ENCODE data around the gene PLEKHM2.
"Not testable (repeated sequence)": the region's sequence is repeated elsewhere in the genome, so short reads cannot be mapped to it uniquely, and the experiment has no call there.

Gene PLEKHM2, protein sequence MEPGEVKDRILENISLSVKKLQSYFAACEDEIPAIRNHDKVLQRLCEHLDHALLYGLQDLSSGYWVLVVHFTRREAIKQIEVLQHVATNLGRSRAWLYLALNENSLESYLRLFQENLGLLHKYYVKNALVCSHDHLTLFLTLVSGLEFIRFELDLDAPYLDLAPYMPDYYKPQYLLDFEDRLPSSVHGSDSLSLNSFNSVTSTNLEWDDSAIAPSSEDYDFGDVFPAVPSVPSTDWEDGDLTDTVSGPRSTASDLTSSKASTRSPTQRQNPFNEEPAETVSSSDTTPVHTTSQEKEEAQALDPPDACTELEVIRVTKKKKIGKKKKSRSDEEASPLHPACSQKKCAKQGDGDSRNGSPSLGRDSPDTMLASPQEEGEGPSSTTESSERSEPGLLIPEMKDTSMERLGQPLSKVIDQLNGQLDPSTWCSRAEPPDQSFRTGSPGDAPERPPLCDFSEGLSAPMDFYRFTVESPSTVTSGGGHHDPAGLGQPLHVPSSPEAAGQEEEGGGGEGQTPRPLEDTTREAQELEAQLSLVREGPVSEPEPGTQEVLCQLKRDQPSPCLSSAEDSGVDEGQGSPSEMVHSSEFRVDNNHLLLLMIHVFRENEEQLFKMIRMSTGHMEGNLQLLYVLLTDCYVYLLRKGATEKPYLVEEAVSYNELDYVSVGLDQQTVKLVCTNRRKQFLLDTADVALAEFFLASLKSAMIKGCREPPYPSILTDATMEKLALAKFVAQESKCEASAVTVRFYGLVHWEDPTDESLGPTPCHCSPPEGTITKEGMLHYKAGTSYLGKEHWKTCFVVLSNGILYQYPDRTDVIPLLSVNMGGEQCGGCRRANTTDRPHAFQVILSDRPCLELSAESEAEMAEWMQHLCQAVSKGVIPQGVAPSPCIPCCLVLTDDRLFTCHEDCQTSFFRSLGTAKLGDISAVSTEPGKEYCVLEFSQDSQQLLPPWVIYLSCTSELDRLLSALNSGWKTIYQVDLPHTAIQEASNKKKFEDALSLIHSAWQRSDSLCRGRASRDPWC

DNA sequence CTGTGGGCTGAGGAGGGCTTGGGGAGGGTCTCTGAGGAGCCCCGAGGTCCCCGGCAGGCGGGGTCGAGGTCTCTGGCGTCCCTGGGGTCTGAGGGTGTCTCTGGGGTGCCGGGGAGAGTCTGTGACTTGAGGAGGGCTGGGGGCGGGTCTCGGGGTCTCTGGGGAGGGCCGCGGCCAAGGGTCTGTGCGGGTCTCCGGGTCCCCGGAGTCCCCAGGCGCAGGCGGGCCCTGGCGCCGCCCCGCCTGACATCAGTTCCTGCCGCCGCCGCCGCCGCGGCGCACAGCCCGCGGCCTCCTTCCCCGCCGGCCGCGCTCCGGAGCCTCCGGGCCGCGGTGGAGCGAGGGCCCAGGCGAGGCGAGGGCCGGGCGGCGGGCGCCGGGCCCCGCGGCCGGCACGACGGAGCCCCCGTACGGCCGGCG lies at the start of gene PLEKHM2:
TSS of gene PLEKHM2 (plus strand) at position 279 of the 420 bp plus-strand sequence. CDS start 239 bp downstream, outside the sequence.
- no peak for DNase-seq (ENCODE audit: low read depth in 2 of 2)

DNA sequence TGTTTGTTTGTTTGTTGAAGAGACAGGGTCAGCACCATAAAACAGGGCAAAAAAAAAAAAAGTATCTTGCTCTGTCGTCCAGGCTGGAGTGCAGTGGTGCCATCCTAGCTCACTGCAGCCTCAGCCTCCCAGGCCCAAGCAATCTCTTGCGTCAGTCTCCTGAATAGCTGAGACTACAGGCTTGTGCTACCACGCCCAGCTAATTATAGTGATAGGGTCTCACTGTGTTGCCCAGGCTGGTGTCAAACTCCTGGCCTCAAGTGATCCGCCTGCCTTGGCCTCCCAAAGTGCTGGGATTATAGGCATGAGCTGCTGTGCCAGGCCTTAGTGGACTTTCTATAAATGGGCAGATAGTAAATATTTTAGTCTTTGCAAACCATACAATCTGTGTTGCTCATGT lies 47.7 kb upstream of the PLEKHM2 start:
- DNase-seq (ENCODE audit: low read depth in 2 of 2) = no peak

DNA sequence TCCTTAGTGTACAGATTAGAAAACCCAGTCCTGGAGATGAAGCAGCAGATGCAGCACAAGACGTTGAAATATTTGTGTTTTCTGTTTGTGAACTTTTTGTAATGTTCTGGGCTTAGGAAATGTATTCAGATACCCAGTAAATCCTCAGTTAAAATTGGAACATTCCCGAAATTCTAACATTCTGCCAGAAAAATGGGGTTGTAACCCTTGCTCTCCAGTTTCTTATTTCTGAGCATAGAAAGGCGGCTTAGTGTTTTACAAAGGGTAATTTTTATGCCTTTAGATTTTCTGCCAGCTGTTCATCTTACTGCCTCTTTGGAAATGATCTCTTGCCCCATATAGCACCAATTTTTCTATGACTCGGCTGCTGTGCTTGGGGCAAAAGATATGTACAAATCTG lies 46.3 kb upstream of the PLEKHM2 start:
- DNase-seq (ENCODE audit: low read depth in 2 of 2) = no peak

DNA sequence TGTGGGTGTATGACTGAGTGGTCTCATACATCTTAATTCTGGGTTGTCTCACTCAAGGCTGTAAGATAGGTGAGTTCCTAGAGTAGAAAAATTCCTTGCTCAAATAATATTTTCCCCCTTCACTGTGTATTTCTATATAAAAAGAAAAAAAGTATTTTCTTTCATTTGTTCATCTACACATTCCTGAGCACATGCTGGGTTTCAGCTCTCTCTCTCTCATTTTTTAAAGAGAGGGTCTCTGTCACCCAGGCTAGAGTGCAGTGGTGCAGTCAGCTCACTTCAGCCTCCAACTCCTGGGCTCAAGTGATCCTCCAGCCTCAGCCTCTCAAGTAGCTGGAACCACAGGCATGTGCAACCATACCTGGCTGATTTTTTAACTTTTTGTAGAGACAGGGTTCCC lies 44.9 kb upstream of the PLEKHM2 start:
- no peak for DNase-seq (ENCODE audit: low read depth in 2 of 2)

DNA sequence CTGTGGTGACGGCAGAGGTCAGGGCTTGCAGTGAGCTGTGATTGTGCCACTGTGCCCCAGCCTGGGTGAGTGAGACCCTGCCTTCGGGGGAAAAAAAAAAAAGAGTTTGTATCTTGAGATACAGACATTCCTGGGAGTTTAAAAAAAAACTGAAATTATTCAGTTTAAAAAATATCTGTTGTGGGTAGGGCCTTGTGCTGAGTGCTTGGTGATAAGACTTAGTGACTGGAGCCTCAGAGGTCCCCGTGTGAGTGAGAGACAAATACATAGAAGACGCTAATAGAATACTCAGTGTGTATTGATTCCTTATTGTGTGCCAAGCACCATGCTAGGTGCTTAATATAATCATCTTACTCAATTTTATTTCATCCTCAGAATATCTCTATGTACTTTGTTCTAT lies 44.2 kb upstream of the PLEKHM2 start:
- DNase-seq (ENCODE audit: low read depth in 2 of 2) = no peak

DNA sequence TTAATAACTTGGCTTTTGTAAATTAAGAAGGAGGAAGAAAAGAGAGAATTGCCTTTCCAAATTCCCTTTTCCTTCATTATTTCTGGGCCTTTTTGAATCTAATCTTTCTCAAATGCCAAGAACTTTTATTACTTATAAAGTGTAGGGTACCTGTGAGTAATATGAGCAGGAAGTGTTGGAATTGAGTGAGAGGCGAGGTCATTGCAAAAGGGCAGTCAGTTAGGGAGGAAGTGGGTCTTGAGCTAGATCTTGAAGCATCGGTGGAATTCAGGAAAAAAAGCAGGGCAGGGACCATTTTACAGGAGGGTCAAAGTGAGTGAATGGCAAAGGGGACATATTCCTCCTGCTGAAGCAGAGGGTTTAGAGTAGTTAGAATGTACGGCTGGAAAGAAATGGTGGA lies 43.5 kb upstream of the PLEKHM2 start:
- DNase-seq (ENCODE audit: low read depth in 2 of 2) = no peak

DNA sequence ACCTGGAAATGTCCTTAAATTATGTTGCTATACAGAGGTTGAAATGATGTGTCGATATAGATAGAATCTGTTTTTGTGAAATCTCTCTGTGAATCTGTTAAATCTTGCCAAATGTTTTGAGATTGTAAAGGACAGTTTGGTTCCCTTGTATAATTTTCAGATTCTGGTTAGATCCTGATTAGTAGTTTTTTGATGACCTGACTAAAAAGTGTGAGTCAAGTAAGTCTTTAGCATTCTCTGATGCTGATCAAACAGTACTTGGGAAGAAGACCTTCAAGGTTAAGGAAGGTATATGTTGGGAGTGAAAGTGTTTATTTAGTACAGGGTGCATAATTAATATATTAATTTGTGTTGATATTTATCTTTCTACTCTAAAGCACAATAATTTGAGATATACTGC lies 34.2 kb upstream of the PLEKHM2 start:
- DNase-seq (ENCODE audit: low read depth in 2 of 2) = no peak

DNA sequence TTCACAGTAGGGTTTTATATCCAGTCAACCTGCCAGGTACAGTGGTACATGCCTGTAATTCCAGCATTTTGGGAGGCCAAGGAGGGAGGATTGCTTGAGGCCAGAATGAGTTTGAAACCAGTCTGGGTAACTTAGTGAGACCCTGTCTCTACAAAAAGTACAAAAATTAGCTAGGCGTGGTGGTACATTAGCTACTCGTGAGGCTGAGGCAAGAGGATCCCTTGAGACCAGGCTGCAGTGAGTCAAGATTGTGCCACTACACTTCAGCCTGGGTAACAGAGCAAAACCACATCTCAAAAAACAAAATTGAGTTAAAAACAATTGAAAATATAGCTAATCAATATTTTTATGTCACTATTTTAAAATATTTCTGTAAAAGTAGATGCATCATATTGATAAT lies 33.7 kb upstream of the PLEKHM2 start:
- DNase-seq (ENCODE audit: low read depth in 2 of 2) = no peak

DNA sequence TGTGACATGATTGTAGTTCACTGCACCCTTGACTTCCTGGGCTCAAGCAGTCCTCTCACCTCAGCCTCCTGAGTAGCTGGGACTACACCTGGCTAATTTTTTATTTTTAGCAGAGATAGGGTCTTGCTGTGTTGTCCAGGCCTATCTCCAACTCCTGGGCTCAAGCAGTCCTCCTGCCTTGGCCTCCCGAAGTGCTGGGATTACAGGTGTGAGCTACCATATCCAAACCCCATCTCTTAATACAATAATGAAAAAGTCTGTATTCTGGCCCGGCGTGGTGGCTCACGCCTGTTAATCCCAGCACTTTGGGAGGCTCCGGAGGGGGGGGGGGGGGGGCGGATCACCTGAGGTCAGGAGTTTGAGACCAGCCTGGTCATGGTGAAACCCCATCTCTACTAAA lies 32.0 kb upstream of the PLEKHM2 start:
- not testable (repeated sequence) for DNase-seq (ENCODE audit: low read depth in 2 of 2)

DNA sequence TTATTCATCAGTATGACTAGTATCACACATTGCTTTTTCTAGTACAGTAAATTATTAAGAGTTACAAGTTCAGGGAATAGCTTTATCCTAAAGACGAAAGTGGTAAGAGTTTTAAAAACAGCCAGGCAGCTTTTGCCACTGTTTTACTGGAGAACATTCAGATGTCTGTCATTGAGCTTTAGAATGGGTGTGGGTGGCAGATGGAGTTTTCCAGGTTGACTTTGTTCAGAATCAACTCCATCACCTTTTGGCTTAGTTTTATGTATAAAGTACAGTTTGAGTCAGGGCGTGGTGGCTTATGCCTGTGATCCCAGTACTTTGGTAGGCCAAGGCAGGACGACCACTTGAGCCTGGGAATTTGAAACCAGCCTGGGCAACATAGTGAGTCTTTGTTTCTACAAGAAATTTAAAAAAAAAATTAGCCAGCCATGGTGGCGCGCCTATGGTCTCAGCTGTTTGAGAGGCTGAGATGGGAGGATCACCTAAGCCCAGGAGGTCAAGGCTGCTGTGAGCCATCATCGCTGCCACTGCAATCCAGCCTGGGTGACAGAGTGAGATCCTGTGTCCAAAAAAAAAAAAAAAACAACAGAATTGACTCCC lies 29.9 kb upstream of the PLEKHM2 start:
- DNase-seq (ENCODE audit: low read depth in 2 of 2) = no peak

DNA sequence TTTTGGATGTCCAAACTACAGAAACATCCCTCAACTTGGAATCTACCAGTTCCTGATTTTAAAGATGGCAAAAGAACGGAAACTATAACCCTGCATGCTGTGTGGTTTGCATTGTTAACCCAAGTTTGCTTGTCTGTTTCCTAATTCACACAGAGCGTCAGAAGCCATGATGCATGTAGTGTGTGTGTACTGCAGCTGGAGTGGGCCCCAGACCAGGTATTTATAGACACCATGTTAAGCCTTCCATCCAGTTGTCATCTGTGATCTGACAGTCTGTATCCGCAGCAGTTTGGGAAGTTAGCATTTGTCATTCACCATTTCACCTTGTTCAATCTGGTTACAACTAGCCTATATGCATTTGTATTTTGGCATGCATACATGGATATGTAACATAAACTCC lies 27.7 kb upstream of the PLEKHM2 start:
- DNase-seq (ENCODE audit: low read depth in 2 of 2) = no peak

DNA sequence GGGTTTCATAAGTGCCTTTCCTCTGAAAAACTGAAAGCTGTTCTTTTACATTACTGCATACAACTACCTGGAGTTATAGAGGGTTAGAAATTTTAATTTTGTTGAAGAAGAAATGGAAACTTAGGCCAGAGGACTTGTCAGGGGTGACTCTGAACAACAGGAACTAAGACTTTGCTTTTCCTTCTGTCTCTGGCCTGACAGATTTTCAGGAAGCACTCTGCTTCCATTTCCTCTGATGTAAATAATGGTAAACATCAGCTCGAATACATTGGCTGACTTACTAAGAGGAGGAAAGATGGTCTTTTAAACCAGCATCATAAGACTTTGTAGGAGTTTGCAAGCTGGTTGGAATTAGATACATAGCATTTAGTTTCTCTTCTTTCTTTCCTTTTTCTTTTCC lies 27.1 kb upstream of the PLEKHM2 start:
- no peak for DNase-seq (ENCODE audit: low read depth in 2 of 2)

DNA sequence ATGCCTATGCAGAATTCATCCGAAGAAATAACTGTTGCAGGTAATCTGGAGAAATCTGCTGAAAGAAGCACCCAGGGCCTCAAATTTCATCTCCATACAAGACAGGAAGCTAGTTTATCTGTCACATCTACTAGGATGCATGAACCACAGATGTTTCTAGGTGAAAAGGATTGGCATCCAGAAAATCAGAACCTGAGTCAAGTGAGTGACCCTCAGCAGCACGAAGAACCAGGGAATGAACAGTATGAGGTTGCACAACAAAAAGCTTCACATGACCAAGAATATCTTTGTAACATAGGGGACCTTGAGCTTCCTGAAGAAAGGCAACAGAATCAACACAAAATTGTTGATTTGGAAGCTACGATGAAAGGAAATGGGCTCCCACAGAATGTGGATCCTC lies 24.0 kb upstream of the PLEKHM2 start:
- DNase-seq (ENCODE audit: low read depth in 2 of 2) = no peak

DNA sequence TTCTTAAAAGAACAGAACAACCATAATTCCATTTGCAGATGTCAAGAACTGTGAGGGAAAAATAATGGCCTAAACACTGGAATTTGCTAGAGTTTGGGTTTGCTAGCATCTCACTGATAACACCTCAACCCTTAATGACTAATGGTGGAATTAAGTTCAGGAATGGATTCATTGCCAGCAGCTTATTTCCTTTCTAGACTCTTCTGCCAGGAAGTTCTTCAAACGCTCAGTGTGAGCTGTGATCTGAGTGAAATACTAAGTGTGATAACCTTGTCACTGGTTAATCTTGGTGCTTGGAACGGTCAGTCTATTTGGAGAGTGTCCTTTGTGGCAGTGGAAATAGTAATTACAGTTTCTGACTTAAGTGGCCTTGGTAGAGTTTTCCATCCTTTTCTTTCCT lies 21.6 kb upstream of the PLEKHM2 start:
- DNase-seq (ENCODE audit: low read depth in 2 of 2) = no peak

DNA sequence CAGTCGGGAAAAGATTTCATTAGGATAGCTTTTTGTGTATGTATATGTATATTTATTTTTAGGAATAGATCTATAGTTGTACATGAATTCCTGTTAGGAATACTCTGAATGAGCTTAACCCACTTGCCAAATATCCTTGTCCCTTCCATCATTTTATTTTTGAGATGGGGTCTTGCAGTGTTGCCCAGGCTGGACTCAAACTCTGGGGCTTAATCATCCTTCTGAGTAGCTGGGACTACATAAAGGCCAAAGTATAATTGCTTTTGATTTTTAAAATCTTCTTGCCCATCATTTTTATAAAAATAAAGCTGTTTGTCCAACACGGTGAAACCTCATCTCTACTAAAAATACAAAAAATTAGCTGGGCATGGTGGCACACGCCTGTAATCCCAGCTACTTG lies 20.2 kb upstream of the PLEKHM2 start:
- DNase-seq (ENCODE audit: low read depth in 2 of 2) = no peak

DNA sequence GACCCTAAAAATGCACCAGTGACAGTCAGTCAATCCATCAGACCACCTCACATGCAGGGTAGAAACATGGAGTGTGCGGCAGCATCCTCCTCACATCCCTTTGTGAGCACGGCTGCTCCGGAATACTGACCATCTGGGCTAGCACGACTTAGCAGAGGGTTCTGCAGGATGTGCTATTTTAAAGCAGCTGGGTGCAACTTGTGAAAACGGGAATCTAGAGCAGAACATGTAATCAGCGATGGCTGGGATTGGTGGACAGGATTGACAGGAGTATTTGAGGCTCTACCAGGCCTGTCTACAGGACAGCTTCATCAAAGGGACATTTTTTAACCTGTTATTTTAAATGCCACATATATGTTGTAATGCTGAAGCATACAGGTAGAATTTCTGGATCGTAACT lies 16.8 kb upstream of the PLEKHM2 start:
- DNase-seq (ENCODE audit: low read depth in 2 of 2) = no peak

DNA sequence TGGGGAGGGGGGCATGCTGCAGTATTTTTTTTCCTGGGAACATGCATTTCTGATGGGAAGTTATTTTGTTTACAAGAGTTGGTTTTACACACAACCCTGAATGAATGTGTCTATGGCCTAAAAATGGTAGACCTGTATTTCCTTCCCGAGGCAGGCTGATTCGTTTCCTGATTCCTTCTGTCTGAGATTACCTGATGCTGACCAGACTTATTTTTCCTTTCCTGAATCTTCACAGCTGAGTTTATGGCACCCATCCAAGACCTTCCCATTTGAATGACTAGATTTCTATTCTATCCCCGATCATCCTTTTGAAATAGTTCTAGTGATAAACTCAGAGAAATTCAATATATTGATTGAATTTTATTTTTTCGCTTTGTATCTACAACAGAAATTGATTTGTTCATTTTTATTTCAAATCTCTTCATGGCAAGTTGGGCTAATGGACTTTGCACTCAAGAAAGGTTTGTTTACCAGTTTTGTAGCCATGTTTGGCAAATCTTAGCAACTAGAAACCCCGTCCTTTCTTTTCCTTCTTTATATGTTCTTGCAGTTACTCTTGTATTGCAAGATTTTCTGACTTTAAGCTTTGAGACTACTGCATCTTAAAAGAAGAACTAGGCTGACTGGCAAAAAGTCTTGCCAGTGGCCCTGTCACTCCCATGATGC lies 15.9 kb upstream of the PLEKHM2 start:
- no peak for DNase-seq (ENCODE audit: low read depth in 2 of 2)

DNA sequence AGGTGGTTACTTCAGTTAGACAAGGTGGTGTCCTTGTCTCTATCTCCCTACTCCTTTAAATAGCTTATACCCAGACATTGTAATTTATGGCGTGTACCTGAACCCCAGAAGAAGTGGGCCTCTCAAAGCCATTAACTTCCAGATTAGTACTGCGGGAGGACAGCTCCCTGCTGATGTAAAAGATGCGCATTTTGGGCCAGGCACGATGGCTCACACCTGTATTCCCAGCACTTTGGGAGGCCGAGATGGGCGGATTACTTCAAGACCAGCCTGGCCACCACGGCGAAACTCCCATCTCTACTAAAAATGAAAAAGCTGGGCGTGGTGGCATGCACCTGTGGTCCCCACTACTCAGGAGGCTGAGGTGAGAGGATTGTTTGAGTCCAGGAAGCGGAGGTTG lies 15.0 kb upstream of the PLEKHM2 start:
- no peak for DNase-seq (ENCODE audit: low read depth in 2 of 2)

DNA sequence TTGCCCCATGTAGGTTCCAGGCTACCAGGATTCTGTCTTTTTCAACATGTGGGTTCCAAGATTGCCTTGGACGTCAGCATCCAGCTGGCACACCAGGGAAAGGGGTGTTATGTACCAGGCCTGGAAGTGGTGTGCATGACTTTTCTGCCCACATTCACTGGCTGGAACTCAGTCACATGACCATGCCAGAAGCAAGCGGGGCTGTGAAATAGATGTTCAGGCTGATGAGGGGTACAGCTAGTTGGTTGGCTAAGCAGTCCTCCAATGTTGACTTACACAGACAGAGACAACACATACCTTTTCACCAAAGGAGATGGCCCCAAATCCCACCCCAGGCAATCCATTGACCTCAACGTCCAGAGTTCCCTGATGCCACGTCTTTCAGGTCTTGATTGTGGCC lies 14.3 kb upstream of the PLEKHM2 start:
- DNase-seq (ENCODE audit: low read depth in 2 of 2) = no peak

DNA sequence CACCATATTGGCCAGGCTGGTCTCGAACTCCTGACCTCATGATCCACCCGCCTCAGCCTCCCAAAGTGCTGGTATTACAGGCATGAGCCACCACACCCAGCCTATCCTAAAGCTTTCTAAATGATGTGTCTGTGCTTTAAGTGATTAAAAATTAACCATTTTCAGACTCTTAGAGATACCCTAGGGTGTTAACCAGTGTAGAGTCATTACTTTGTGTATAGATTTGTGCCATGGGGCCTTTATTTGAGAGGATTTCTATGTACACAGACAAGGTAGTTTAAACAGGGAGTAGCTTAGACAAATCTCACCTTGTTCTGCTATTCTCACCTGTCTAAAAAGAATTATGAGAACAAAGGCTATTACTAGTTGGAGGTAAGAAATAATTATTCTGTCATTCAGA lies 12.7 kb upstream of the PLEKHM2 start:
- no peak for DNase-seq (ENCODE audit: low read depth in 2 of 2)

DNA sequence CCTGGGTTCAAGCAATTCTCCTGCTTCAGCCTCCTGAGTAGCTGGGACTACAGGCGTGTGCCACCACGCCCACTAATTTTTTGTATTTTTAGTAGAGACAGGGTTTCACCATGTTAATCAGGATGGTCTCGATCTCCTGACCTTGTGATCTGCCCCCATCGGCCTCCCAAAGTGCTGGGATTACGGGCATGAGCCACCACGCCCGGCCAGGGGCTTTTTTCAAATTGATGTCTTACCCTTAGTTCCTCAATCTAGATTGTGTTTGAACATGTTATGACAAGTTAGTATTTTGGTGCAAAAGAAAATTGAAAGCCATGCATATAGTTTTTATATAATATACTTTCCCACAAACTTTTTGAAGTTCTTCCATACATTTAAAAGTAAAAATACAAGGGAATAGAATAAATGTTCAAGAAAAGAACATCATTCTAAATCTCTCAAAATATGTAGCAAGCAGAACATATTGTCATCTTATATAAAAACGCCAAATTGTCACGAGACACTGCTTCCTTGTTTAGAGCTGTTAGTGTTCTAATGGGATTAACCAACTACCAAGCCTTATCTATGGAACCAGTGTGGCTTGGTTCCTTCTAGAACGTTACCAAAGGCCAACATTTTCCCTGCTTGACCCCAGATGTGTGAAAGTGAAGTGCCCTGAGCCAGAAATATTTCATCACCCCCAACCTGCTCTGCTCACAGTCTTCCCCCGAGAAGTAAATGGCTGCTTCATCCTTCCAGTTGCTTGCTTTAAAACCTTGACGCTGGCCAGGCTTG lies 9.5 kb upstream of the PLEKHM2 start:
- DNase-seq (ENCODE audit: low read depth in 2 of 2) = no peak

Measured in stimulated activated CD4-positive, alpha-beta T cell treated with anti-CD3 and anti-CD28 coated beads, Interleukin-15, amount 100 ng/mL, for 48 hours (primary cell).